NB4 (cell line): ENCODE data around the gene LMOD3.

Experiments
- CTCF ChIP-seq: IDR thresholded peaks from one replicate; pipeline ENCODE4 v1.5.1; 2012; ENCODE audit warnings: low read depth, low read length
- POLR2A ChIP-seq: IDR thresholded peaks from 2 replicates; pipeline ENCODE4 v1.6.1; 2011; ENCODE audit warnings: mild to moderate bottlenecking; ENCODE audit not compliant: insufficient read length; ENCODE audit errors: extremely low read depth

GRCh38 chr3:69103123-69103522 is 19.3 kb downstream of the LMOD3 start:
- TF ChIP-seq CTCF (no peak), POLR2A (no peak)
